ENCODE results near the gene WRAP53.

Gene WRAP53

GRCh38 chr17:7684851-7685532, 3.3 kb upstream of the WRAP53 start:
- no peak for DNase-seq

GRCh38 chr17:7685533-7686221, 2.6 kb upstream of the WRAP53 start:
- no peak for DNase-seq

DNA sequence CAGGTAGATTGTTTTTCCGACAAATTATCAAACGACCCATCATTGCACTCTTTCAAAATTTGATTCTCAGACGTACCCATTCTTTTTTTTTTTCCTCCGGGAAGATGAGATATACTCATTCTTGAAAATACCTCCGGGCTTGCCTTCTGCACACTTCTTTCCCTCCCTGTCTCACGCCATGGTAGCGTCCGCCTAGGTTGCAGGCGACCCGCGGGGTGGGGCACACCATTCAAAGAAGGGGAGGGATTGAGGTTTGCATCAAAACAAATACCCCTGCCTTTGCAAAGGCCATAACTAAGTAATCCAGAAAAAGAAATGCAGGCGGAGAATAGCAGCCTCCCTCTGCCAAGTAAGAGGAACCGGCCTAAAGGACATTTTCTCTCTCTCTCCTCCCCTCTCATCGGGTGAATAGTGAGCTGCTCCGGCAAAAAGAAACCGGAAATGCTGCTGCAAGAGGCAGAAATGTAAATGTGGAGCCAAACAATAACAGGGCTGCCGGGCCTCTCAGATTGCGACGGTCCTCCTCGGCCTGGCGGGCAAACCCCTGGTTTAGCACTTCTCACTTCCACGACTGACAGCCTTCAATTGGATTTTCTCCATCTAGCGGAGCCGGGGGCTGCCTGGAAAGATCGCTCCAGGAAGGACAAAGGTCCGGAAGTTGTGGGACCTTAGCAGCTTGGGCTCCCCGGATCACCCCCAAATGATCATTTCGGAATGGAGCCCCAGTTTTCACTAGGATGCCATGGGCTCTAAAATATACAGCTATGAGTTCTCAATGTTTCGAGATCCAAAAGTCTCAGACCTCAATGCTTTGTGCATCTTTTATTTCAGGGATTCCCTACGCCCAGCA, 1.8 kb upstream of the WRAP53 start:
- peak; percentile 93 for DNase-seq

- peak; percentile 86 for DNase-seq
Measured at GRCh38 chr17:7687072-7687907, 987 bp upstream of the WRAP53 start, which contains the start of gene TP53. Gene TP53, minus strand, starts transcription at chr17:7687490. Its CDS starts 10,896 bp downstream, at chr17:7676594.

GRCh38 chr17:7688808-7689316, 585 bp downstream of the WRAP53 start:
- DNase-seq: no peak

DNA sequence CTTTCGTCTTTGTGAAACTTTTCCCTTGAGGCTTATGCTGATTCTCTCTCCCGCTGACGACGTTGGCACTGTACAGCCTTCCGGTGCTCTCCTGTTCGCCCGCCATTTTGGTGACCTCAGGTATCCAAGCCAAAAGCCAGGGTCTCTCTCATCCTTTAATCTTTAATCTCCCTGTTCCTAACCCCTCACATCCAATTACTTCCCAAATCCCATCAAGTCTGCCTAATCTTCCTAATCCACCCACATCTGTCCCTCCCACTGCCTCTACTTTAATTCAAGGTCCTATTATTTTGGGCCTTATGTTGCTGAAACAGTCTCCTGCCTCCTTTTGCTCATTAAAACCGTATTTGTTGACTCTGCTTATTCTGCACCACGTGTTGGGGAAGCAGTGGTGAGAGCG, 7.3 kb downstream of the WRAP53 start:
- DNase-seq: no peak

DNA sequence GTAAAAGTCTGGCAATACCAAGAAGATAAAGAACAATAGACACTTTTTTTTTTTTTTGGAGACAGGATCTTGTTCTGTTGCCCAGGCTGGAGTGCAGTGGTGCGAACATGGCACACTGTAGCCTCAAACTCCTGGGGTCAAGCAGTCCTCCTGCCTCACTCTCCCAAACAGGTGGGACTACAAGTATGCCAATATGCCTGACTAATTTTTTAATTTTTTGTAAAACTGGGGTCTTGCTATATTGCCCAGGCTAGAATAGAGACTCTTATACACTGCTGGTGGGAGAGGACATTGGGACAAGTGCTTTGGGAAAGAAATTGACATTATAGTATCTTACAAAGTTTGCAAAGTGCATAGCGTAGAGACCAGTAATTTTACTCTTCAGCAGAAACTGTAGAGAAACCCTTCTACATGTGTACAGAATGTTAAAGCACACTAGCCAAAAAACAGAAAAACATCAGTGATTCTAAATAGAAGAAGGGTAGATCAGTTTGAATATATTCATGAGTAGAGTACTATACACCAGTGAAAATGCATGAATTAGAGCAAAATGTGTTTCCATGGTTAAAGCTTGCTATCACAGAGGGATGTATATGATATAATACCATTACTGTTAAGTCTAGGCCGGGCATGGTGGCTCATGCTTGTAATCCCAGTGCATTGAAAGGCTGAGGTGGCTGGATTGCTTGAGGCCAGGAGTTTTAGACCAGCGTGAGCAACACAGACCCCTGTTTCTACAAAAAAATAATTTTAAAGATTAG, 9.7 kb downstream of the WRAP53 start:
- DNase-seq: no peak

DNA sequence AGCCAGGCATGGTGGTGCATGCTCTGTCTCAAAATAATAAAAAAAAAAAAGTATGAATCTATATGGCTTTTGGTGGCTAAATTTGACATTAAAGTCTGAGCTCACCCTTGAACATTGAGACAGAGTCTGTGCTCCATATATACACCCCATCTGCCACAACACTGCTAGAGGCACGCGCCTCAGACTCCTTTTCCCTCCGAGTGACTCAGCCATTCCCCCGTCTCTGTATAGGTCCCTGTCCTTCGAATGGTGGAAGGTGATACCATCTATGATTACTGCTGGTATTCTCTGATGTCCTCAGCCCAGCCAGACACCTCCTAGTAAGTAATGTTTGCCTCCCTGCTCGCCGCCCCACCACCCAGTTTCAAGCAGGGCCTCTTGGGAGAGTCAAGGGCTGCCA, 12.2 kb downstream of the WRAP53 start:
- no peak for DNase-seq

DNA sequence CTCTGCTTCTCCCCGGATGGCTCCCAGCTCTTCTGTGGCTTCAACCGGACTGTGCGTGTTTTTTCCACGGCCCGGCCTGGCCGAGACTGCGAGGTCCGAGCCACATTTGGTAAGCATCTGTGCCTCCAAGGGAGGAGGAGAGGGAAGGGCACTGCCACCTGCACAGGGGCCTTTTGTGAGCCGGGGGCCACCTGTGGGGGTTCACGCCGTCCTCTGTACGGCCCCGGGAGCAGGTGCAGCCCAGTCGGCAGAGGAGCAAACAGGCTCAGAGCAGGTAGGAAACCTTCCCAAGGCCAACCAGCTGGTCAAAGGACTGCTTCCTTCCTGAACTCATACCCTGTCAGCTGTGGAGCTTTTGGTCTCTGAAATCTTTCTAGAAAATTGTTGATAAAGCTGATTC, 13.4 kb downstream of the WRAP53 start:
- no peak for DNase-seq

DNA sequence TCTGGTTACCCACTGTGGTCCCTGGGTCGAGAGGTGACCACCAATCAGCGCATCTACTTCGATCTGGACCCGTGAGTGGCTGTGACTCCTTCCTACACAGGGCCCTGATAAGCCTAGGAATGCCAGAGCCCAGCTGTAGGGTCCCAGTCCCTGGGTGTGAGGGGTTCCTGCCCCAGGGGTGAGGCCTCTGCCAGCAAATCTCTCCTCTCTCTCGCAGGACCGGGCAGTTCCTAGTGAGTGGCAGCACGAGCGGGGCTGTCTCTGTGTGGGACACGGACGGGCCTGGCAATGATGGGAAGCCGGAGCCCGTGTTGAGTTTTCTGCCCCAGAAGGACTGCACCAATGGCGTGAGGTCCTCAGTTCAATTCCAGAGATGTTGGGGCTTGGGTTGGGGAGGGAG, 14.5 kb downstream of the WRAP53 start:
- DNase-seq: no peak

DNA sequence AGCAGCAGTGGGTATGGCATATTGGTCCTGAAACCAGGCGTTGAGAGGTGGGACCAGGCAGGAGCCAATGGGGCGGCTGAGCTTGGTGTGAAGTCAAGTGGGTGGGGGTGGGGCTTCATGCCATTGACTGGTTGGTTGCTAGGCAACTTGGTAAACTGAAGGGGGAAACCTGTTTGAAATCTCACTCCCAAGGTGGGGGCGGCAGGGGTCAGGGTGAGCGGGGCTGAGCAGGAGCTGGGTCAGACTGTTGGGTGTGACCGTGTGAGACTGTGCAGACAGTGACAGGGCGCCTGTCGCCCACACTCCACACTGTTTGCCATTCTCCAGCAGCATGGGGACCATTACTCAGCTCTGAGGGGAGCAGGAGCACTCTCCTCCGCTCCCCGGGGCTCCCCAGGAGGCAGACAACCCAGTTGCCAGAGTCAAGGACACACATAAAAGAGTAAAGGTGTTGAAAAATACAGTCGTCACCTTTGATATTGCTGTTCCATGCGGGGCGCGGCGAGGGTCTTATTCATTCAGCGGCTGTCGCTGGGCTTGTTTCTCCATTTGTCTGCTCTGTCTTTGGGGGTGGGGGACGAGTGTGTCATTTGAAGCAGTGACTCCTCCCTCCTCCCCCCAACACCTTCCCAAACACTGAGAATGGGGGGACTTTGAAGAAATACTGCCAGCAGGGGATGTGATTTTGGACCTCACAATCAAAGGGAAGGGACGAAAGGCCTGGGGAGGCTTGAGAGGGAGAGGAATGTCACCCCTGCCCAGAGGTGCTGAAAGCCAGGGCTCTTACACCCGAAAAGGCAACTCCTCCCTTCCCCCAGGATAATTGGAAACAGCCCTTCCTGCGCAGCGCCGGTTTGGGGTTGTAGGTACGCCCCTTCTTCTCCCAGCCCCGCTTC, 15.6 kb downstream of the WRAP53 start:
- peak; percentile 83 for DNase-seq

- DNase-seq: peak; percentile 76
Measured at GRCh38 chr17:7704601-7705268, 16.5 kb downstream of the WRAP53 start, which contains the start of gene EFNB3. Gene EFNB3, plus strand, starts transcription at chr17:7705202. Its CDS starts 397 bp downstream, at chr17:7705599.

DNA sequence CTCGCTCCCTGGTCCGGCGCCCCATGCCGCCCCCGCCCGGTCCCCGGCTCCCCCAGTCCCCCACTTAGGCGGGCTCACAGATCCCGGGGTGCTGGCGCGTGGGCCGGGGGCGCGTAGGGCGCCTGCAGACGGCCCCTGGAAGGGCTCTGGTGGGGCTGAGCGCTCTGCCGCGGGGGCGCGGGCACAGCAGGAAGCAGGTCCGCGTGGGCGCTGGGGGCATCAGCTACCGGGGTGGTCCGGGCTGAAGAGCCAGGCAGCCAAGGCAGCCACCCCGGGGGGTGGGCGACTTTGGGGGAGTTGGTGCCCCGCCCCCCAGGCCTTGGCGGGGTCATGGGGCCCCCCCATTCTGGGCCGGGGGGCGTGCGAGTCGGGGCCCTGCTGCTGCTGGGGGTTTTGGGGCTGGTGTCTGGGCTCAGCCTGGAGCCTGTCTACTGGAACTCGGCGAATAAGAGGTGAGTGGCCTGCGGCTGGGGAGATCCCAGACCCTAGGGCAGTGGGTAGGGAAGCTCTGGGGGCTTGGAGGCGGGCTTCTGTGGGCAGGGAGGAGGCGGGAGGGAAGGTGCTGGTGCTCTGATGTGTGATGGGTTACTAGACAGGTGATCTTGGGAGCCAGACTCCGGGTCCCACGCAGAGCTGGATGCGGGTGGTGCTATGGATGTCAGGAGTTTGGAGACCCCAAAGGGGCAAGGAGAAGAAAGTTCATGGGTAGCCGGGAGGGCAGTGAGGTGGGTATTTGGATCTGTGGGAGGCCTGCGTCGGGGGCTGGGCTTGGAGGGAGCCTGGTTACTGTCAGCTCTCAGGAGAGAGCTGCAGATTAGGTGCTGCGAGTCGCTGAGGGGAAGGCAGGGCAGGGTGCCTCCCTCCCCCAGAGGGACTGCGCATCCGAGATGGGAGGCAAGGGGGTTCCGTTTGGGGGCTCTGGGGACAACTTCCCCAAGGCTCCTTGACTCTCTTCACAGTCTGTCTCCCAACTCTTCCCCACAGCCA, 17.3 kb downstream of the WRAP53 start:
- DNase-seq: no peak

- DNase-seq: no peak
Measured at GRCh38 chr17:7706631-7707354, 18.5 kb downstream of the WRAP53 start.

- no peak for DNase-seq
Measured at GRCh38 chr17:7707446-7707845, 19.2 kb downstream of the WRAP53 start.

- no peak for DNase-seq
Measured at GRCh38 chr17:7707858-7708750, 19.8 kb downstream of the WRAP53 start.

GRCh38 chr17:7709031-7709430, 20.8 kb downstream of the WRAP53 start:
- DNase-seq: no peak

All from NCI-H510A treated with DMSO at 0.1 percent for 48 hours (cell line).